IMR-90 (cell line): Measurements from ENCODE around the gene CST1. TPM values are rescaled to one million over a fixed set of nuclear protein-coding genes. Genes with fewer than 3 reads are reported as not detected.
"Not testable (repeated sequence)": the region's sequence is repeated elsewhere in the genome, so short reads cannot be mapped to it uniquely, and the experiment has no call there.

Experiments used
- ATAC-seq: fragments of 200-7000 bp; cut with Tn5 transposase; 2 replicates; pipeline ENCODE4 v1.9.1; 2020; ENCODE audit warnings: low read depth, mild to moderate bottlenecking, moderate library complexity
- BruUV-seq: library from RNA; stranded (reverse); fragments of 400-500 nt; replicated peaks from 2 replicates; lab custom pipeline; 2021; lab: Mats Ljungman, UMichigan
- CTCF ChIA-PET: fragments of 300-600 bp; formaldehyde crosslinking; extraction: SDS; loops from one replicate; lab custom pipeline; 2021; ENCODE audit warnings: antibody characterized with exemption; lab: Yijun Ruan, JAX
- POLR2A ChIA-PET: fragments of 300-600 bp; sonication (Branson Sonifier 250); formaldehyde crosslinking; loops from one replicate; lab custom pipeline; 2022; ENCODE audit warnings: antibody characterized with exemption; ENCODE audit not compliant: unreplicated experiment; lab: Charles Lee
- DNase-seq: peaks from one replicate; pipeline ENCODE4 v3.0.0; 2013
- H2AFZ ChIP-seq: replicated peaks from 2 replicates; pipeline ENCODE3; 2013; ENCODE audit warnings: low read length, mild to moderate bottlenecking; ENCODE audit not compliant: poor library complexity
- H2AK5ac ChIP-seq: 2 replicates; pipeline ENCODE4 v1.6.1; 2013; ENCODE audit warnings: low read depth, low read length, inconsistent platforms
- H2AK9ac ChIP-seq: replicated peaks from 2 replicates; pipeline ENCODE3; 2013; ENCODE audit warnings: mild to moderate bottlenecking, low read depth, low read length, moderate library complexity; ENCODE audit not compliant: poor library complexity
- H2BK120ac ChIP-seq: 2 replicates; pipeline ENCODE4 v1.6.1; 2013; ENCODE audit warnings: low read depth, low read length, inconsistent platforms
- H2BK15ac ChIP-seq: 3 replicates; pipeline ENCODE4 v1.6.1; 2013; ENCODE audit warnings: low read depth, low read length, inconsistent platforms
- H2BK20ac ChIP-seq: 2 replicates; pipeline ENCODE4 v1.6.1; 2013; ENCODE audit warnings: low read depth, mild to moderate bottlenecking, inconsistent platforms, low read length, moderate library complexity
- H2BK5ac ChIP-seq: 2 replicates; pipeline ENCODE4 v1.6.1; 2013; ENCODE audit warnings: mild to moderate bottlenecking, low read depth, low read length, inconsistent platforms; ENCODE audit not compliant: poor library complexity, severe bottlenecking
- H3K14ac ChIP-seq: replicated peaks from 2 replicates; pipeline ENCODE4 v1.6.1; 2013; ENCODE audit warnings: low read depth, low read length, inconsistent platforms
- H3K18ac ChIP-seq: 2 replicates; pipeline ENCODE4 v1.6.1; 2013; ENCODE audit warnings: low read depth, low read length, control low read depth
- H3K23ac ChIP-seq: 2 replicates; pipeline ENCODE4 v1.6.1; 2013; ENCODE audit warnings: low read depth, low read length, inconsistent platforms
- H3K27ac ChIP-seq: 2 replicates; pipeline ENCODE4 v1.5.1; 2013; ENCODE audit warnings: mild to moderate bottlenecking, control low read depth, low read length; ENCODE audit not compliant: insufficient read depth
- H3K27me3 ChIP-seq: 2 replicates; pipeline ENCODE4 v1.6.1; 2013; ENCODE audit warnings: low read length; ENCODE audit not compliant: control insufficient read depth, insufficient read depth
- H3K36me3 ChIP-seq: 2 replicates; pipeline ENCODE4 v1.6.1; 2013; ENCODE audit warnings: low read length, mixed read lengths; ENCODE audit not compliant: control insufficient read depth, insufficient read depth
- H3K4ac ChIP-seq: 2 replicates; pipeline ENCODE4 v1.6.1; 2013; ENCODE audit warnings: low read depth, low read length, inconsistent platforms
- H3K4me1 ChIP-seq: 2 replicates; pipeline ENCODE4 v1.6.1; 2013; ENCODE audit warnings: low read length, mixed read lengths; ENCODE audit not compliant: control insufficient read depth, insufficient read depth
- H3K4me2 ChIP-seq: 2 replicates; pipeline ENCODE4 v1.6.1; 2013; ENCODE audit warnings: low read depth, mild to moderate bottlenecking, control low read depth, low read length, moderate library complexity
- H3K4me3 ChIP-seq: 2 replicates; pipeline ENCODE4 v1.5.1; 2013; ENCODE audit warnings: low read depth, mild to moderate bottlenecking, control low read depth, low read length, moderate library complexity; ENCODE audit not compliant: insufficient read depth
- H3K56ac ChIP-seq: 2 replicates; pipeline ENCODE4 v1.6.1; 2013; ENCODE audit warnings: low read length, inconsistent platforms; ENCODE audit not compliant: insufficient read depth; ENCODE audit errors: extremely low read depth
- H3K79me1 ChIP-seq, 2 experiments: 2 replicates each; pipeline ENCODE4 v1.6.1; 2013; ENCODE audit warnings: low read length in 2 of 2, inconsistent platforms in 1 of 2, low read depth in 1 of 2
- H3K9ac ChIP-seq: 2 replicates; pipeline ENCODE4 v1.6.1; 2013; ENCODE audit warnings: low read depth, low read length, control low read depth
- H3K9me1 ChIP-seq: 2 replicates; pipeline ENCODE4 v1.6.1; 2013; ENCODE audit warnings: low read length, inconsistent platforms; ENCODE audit not compliant: insufficient read depth
- H3K9me3 ChIP-seq: 2 replicates; pipeline ENCODE4 v1.6.1; 2013; ENCODE audit warnings: low read length; ENCODE audit not compliant: control insufficient read depth, insufficient read depth
- H4K20me1 ChIP-seq: 2 replicates; pipeline ENCODE4 v1.6.1; 2013; ENCODE audit warnings: low read length, inconsistent platforms; ENCODE audit not compliant: insufficient read depth
- H4K5ac ChIP-seq: 2 replicates; pipeline ENCODE4 v1.6.1; 2013; ENCODE audit warnings: mild to moderate bottlenecking, low read depth, low read length, control low read depth
- H4K8ac ChIP-seq, 2 experiments: 2 replicates each; pipeline ENCODE4 v1.6.1; 2013; ENCODE audit warnings: low read depth in 2 of 2, low read length in 2 of 2, control low read depth in 1 of 2, inconsistent platforms in 1 of 2
- H4K91ac ChIP-seq: 2 replicates; pipeline ENCODE4 v1.6.1; 2013; ENCODE audit warnings: low read depth, low read length, inconsistent platforms; ENCODE audit not compliant: insufficient read depth
- FOS ChIP-seq: fragments of 150-350 bp; IDR thresholded peaks from 2 replicates; pipeline ENCODE4 v1.6.1; 2016; ENCODE audit warnings: low read depth, low read length
- WGBS, 2 experiments: methylation state at CpG; one replicate each; pipeline versions ENCODE4 v1.1.5 to v1.1.7; 2013; ENCODE audit warnings: missing lambda C conversion rate in 2 of 2; ENCODE audit not compliant: insufficient read length in 1 of 2; ENCODE audit errors: extremely low coverage in 2 of 2; 5-methylcytosine and 5-hydroxymethylcytosine counted together
- dilution Hi-C: fragments of 300-500 bp; cut with HindIII; formaldehyde crosslinking; loops from one replicate; pipeline ENCODE4 v1.14.3; 2018; ENCODE audit warnings: low sequenced_read_pairs; ENCODE audit not compliant: unreplicated experiment
- in situ Hi-C: fragments of 300-500 bp; cut with MboI; formaldehyde crosslinking; loops from 3 replicates; pipeline ENCODE4 v1.14.3; 2019; ENCODE audit warnings: low sequenced_read_pairs, inconsistent platforms, mixed read lengths
- intact Hi-C: fragments of 100-400 bp; cut with micrococcal nuclease; formaldehyde crosslinking; loops from 2 replicates; pipeline ENCODE4 v1.10.0; 2022
- polyA plus RNA-seq, 3 experiments: library from polyadenylated mRNA; depleted of rRNA; stranded (reverse); fragments of >200 nt; gene quantifications; 2 replicates each; pipeline ENCODE4 v1.2.3, GENCODE V29; 2012; ENCODE audit warnings: low replicate concordance in 1 of 3
- total RNA-seq: library from RNA; depleted of rRNA; stranded (reverse); fragments of >200 nt; gene quantifications from 2 replicates; pipeline ENCODE4 v1.2.3, GENCODE V29; 2012

The CST1 gene
- total and polyA plus RNA-seq, 2 of the 4 experiments (the other 2 are of a cell fraction) = not detected

DNA sequence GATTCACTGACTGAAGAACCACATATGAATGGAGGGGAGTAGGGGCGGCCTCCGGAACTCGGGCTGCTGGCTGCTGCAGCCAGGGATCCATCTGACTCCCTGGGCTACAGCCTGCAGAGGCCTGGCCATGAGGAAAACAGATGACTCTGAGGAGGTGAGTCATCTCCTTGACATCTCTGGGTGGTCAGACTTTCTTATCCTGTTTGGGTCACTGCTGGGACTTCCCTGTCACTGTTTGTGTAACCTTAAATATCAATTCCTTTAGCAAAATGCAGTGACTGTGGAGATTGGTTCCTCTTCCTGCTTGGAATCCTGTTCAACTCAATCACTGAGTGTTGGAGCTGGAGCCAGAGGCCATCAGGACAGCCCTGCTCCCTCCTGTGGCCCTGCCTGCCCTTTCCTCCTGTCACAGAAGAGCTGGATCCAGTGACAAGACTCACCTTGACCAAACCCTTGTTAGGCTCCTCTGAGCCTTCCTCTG is 4.4 kb upstream of the CST1 start:
- intact Hi-C loops, H3K79me1 ChIP-seq, in situ Hi-C loops, POLR2A ChIA-PET, H3K36me3 ChIP-seq, H3K27me3 ChIP-seq, H4K91ac ChIP-seq, H2AK9ac ChIP-seq, H3K9me3 ChIP-seq, H3K27ac ChIP-seq, dilution Hi-C loops, H3K18ac ChIP-seq, CTCF ChIA-PET, BruUV-seq, H3K9me1 ChIP-seq, H4K20me1 ChIP-seq, H2BK15ac ChIP-seq, H4K5ac ChIP-seq, H3K4me1 ChIP-seq, H3K9ac ChIP-seq, H2BK20ac ChIP-seq, H3K4me3 ChIP-seq, H3K4me2 ChIP-seq, H2AFZ ChIP-seq, H2AK5ac ChIP-seq: not testable (repeated sequence)
- Histone ChIP-seq H2BK120ac (peak overlapping the region; percentile 72), H2BK5ac (peak overlapping the region; percentile 6), H3K4ac (peak overlapping the region; percentile 60), H3K56ac (0 out of 2 replicates have a peak overlapping the region, but pooled peaks have one; percentile 10), H4K8ac (peak overlapping the region in 1 of 2 experiments; percentile 67; a peak in 2 of 4 replicates), H3K23ac (peak overlapping the region; percentile 66; the same call in 1 of the 2 replicates), H3K14ac (0 out of 2 replicates have a peak overlapping the region, but pooled peaks have one; percentile 68)
- ATAC-seq = peak; percentile 98
- WGBS, 2 experiments = no CpG with 5 or more reads among the region's 3 CpGs
- TF ChIP-seq FOS = 0 out of 2 replicates have a peak, but pooled peaks have one; percentile 17
- peak; percentile 38 for DNase-seq
